Activated CD8-positive, alpha-beta memory T cell treated with anti-CD3 and anti-CD28 coated beads, Interleukin-2, amount 10 ng/mL, durations not matched to agents 7 days and 5 days (primary cell): ENCODE measurements around the gene INAFM2. TPM values are rescaled to one million over a fixed set of nuclear protein-coding genes. Genes with fewer than 3 reads are reported as not detected.

Source experiments
- ATAC-seq: fragments of 150-1000 bp; cut with Tn5 transposase; one replicate; pipeline ENCODE4 v1.10.0; 2021; ENCODE audit warnings: moderate library complexity
- CTCF ChIA-PET: fragments of 350-600 bp; sonication (Branson Sonifier 250); formaldehyde crosslinking; loops from one replicate; lab custom pipeline; 2021; ENCODE audit warnings: antibody characterized with exemption; lab: Charles Lee
- DNase-seq: peaks from one replicate; pipeline ENCODE4 v3.0.0-alpha.2; 2020
- H3K27ac Mint-ChIP-seq: one replicate; pipeline ENCODE4 v1.8.0; 2021; ENCODE audit warnings: mild to moderate bottlenecking, mixed read lengths
- H3K27me3 Mint-ChIP-seq: one replicate; pipeline ENCODE4 v1.8.0; 2021; ENCODE audit warnings: mixed read lengths
- H3K36me3 Mint-ChIP-seq: one replicate; pipeline ENCODE4 v1.8.0; 2021; ENCODE audit warnings: mild to moderate bottlenecking, mixed read lengths
- H3K4me1 Mint-ChIP-seq: one replicate; pipeline ENCODE4 v1.8.0; 2021; ENCODE audit warnings: mixed read lengths
- H3K4me3 Mint-ChIP-seq: one replicate; pipeline ENCODE4 v1.8.0; 2021; ENCODE audit warnings: mild to moderate bottlenecking, moderate library complexity, mixed read lengths
- H3K9me3 Mint-ChIP-seq: one replicate; pipeline ENCODE4 v1.8.0; 2022; ENCODE audit warnings: low read depth, mixed read lengths
- total RNA-seq, 2 experiments: library from RNA; stranded (reverse); gene quantifications; one replicate each; pipeline ENCODE4 v1.2.3, GENCODE V29; 2021

INAFM2 gene
- total RNA-seq, 2 experiments from 2014 or later, result 4.9 to 10.2 TPM

GRCh38 chr15:40367686-40368611 is 44.5 kb downstream of the INAFM2 start:
- ATAC-seq, result peak; percentile 96
- H3K9me3 Mint-ChIP-seq, result no peaks in the 10 kb centered on the region
- peak overlapping the region; percentile 76 for H3K4me3 Mint-ChIP-seq
- peak; percentile 93 for DNase-seq
- CTCF ChIA-PET, result interaction anchor here (0.7 to 12.5 kb wide), 26 partner anchors 12 to 206 kb away, joined by 3 to 138 read pairs (median 4); partner anchors contain the start of genes DISP2, INAFM2, IVD and KNSTRN
- H3K27me3 Mint-ChIP-seq, result peaks cover 15% of the 10 kb centered on the region
- no peaks in the 10 kb centered on the region for H3K36me3 Mint-ChIP-seq
- peak overlapping the region; percentile 71 for H3K27ac Mint-ChIP-seq
- H3K4me1 Mint-ChIP-seq, result peaks cover 14% of the 10 kb centered on the region

- CTCF ChIA-PET, result interaction anchor here (0.7 to 12.5 kb wide), 18 partner anchors 12 to 96 kb away, joined by 3 to 138 read pairs (median 6); partner anchors contain the start of genes DISP2, INAFM2, IVD and KNSTRN
- no peak overlapping the region for H3K27ac Mint-ChIP-seq
- H3K4me3 Mint-ChIP-seq, result peak overlapping the region; percentile 10
- no peak for DNase-seq
- H3K9me3 Mint-ChIP-seq, result no peaks in the 10 kb centered on the region
- H3K36me3 Mint-ChIP-seq, result no peaks in the 10 kb centered on the region
- no peak for ATAC-seq
- H3K27me3 Mint-ChIP-seq, result peaks cover 15% of the 10 kb centered on the region
- peaks cover 14% of the 10 kb centered on the region for H3K4me1 Mint-ChIP-seq
Measured at GRCh38 chr15:40368719-40369473, 45.4 kb downstream of the INAFM2 start.

- H3K27ac Mint-ChIP-seq, result no peak overlapping the region
- no peaks in the 10 kb centered on the region for H3K36me3 Mint-ChIP-seq
- peak overlapping the region; percentile 10 for H3K4me3 Mint-ChIP-seq
- no peaks in the 10 kb centered on the region for H3K9me3 Mint-ChIP-seq
- CTCF ChIA-PET, result interaction anchor here (0.7 to 12.5 kb wide), 8 partner anchors 11 to 52 kb away, joined by 3 to 138 read pairs (median 36); partner anchors contain the start of genes DISP2, INAFM2, IVD and KNSTRN
- peaks cover 15% of the 10 kb centered on the region for H3K27me3 Mint-ChIP-seq
- DNase-seq, result no peak
- peaks cover 14% of the 10 kb centered on the region for H3K4me1 Mint-ChIP-seq
- no peak for ATAC-seq
Measured at GRCh38 chr15:40369474-40369869, 46.0 kb downstream of the INAFM2 start.

DNA sequence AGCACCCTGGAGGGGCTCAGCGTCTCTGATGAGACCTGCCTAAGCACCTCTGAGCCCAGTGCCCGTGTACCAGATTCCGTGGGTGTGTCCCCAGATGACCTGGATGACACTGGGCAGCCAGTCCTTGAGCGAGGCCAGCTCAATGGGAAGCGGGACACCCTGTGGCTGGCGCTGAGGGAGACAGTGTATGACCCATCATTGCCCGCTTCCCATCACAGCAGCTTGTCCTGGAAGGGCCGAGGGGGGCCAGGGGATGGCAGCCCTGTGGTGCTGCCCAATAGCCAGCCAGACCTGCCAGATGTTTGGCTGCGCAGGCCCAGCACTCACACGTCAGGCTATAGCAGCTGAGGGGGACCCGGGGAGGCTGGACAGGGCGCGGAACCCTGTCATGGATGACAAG is 46.5 kb downstream of the INAFM2 start:
- H3K4me3 Mint-ChIP-seq, result no peak overlapping the region
- no peaks in the 10 kb centered on the region for H3K9me3 Mint-ChIP-seq
- ATAC-seq (no peak), DNase-seq (no peak)
- H3K27ac Mint-ChIP-seq, result no peak overlapping the region
- CTCF ChIA-PET, result interaction anchor here (1.0 to 12.5 kb wide), 5 partner anchors 11 to 51 kb away, joined by 4 to 138 read pairs (median 9); partner anchors contain the start of gene KNSTRN
- peaks cover 14% of the 10 kb centered on the region for H3K4me1 Mint-ChIP-seq
- no peaks in the 10 kb centered on the region for H3K36me3 Mint-ChIP-seq
- peaks cover 15% of the 10 kb centered on the region for H3K27me3 Mint-ChIP-seq

- H3K4me1 Mint-ChIP-seq, result no peaks in the 10 kb centered on the region
- H3K27me3 Mint-ChIP-seq, result peaks cover 15% of the 10 kb centered on the region
- H3K36me3 Mint-ChIP-seq, result no peaks in the 10 kb centered on the region
- no peak overlapping the region for H3K27ac Mint-ChIP-seq
- DNase-seq (no peak), ATAC-seq (no peak)
- no peaks in the 10 kb centered on the region for H3K9me3 Mint-ChIP-seq
- no peak overlapping the region for H3K4me3 Mint-ChIP-seq
- CTCF ChIA-PET, result interaction anchor here (2.9 to 12.5 kb wide), 2 partner anchors 29 to 48 kb away, joined by 9 to 138 read pairs; no protein-coding TSS in a partner anchor
Measured at GRCh38 chr15:40372981-40373380, 49.5 kb downstream of the INAFM2 start.

Other genes starting within 250 kb of the INAFM2 start
- 10 to 100 TPM in 1 of 2 experiments, 1 to 10 TPM in 1; 3.6 to 13.0 TPM for gene BMF, start 214.8 kb upstream of the INAFM2 start, total RNA-seq
- gene BUB1B, start 162.6 kb upstream of the INAFM2 start, total RNA-seq, result 100 to 1,000 TPM in 1 of 2 experiments, 10 to 100 TPM in 1; 89.5 to 107 TPM
- gene PAK6, start 84.6 kb upstream of the INAFM2 start, total RNA-seq, result 1 to 10 TPM; 1.0 to 1.7 TPM
- gene ANKRD63, start 40.6 kb upstream of the INAFM2 start, total RNA-seq, result not detected
- 100 to 1,000 TPM; 104 to 120 TPM for gene PLCB2, start 15.8 kb upstream of the INAFM2 start, total RNA-seq
- 1 to 10 TPM in 1 of 2 experiments, under 1 TPM in 1; 0.45 to 1.5 TPM for gene CCDC9B, start 17.2 kb downstream of the INAFM2 start, total RNA-seq
- gene PHGR1, start 27.3 kb downstream of the INAFM2 start, total RNA-seq, result not detected
- under 1 TPM; 0.23 to 0.37 TPM for gene DISP2, start 34.5 kb downstream of the INAFM2 start, total RNA-seq
- 10 to 100 TPM; 77.1 to 82.0 TPM for gene KNSTRN, start 59.0 kb downstream of the INAFM2 start, total RNA-seq
- gene IVD, start 82.1 kb downstream of the INAFM2 start, total RNA-seq, result 10 to 100 TPM; 70.3 to 87.2 TPM
- gene BAHD1, start 117.3 kb downstream of the INAFM2 start, total RNA-seq, result 10 to 100 TPM; 24.1 to 25.6 TPM
- gene CHST14, start 147.3 kb downstream of the INAFM2 start, total RNA-seq, result 10 to 100 TPM; 12.3 to 12.6 TPM
- gene CCDC32, start 241.3 kb downstream of the INAFM2 start, total RNA-seq, result 10 to 100 TPM; 24.4 to 27.8 TPM
- gene RPUSD2, start 245.6 kb downstream of the INAFM2 start, total RNA-seq, result 10 to 100 TPM; 17.6 to 17.7 TPM